ENCODE results near the gene TUBA4A. TPM values are rescaled to one million over a fixed set of nuclear protein-coding genes. Genes with fewer than 3 reads are reported as not detected.

Gene TUBA4A
- total RNA-seq, 1 donor from 2014 or later = 18.0 TPM

GRCh38 chr2:219247678-219248642 lies 5.8 kb downstream of the TUBA4A start:
- DNase-seq (ENCODE audit: low read depth) (no peak), FAIRE-seq (no peak)
- Histone ChIP-seq H3K4me2 (ENCODE audit: low read length) (no peak overlapping the region), H3K9ac (ENCODE audit: low read length) (no peak overlapping the region), H3K9me3 (ENCODE audit: insufficient read depth, low read depth, low read length) (no peaks in the 10 kb centered on the region), H3K27me3 (ENCODE audit: insufficient read depth, low read length) (no peaks in the 10 kb centered on the region), H3K79me2 (ENCODE audit: insufficient read depth, low read length) (peaks cover 29% of the 10 kb centered on the region), H3K36me3 (ENCODE audit: insufficient read depth, low read length) (no peaks in the 10 kb centered on the region), H4K20me1 (ENCODE audit: insufficient read depth, low read length) (peaks cover 4% of the 10 kb centered on the region), H3K4me3 (ENCODE audit: insufficient read depth, low read depth, low read length) (no peak overlapping the region), H2AFZ (ENCODE audit: low read depth, low read length) (no peak overlapping the region), H3K27ac (ENCODE audit: low read depth, low read length) (no peak overlapping the region), H3K4me1 (ENCODE audit: insufficient read depth, low read length) (peaks cover 43% of the 10 kb centered on the region)
- TF ChIP-seq CTCF (IDR thresholded peaks at IDR 0.05; ENCODE audit: insufficient read depth, low read depth, low read length) (no peak), EZH2 (IDR thresholded peaks at IDR 0.05; ENCODE audit: insufficient read depth, low read length) (no peak)
- Mint-ChIP-seq H3K36me3 (ENCODE audit: low read depth, unreplicated experiment) (peaks cover 5% of the 10 kb centered on the region), H3K27ac (ENCODE audit: unreplicated experiment) (no peak overlapping the region), H3K27me3 (ENCODE audit: low read depth, unreplicated experiment) (no peaks in the 10 kb centered on the region), H3K9me3 (ENCODE audit: unreplicated experiment) (no peaks in the 10 kb centered on the region), H3K4me1 (ENCODE audit: low read depth, unreplicated experiment) (peaks cover 34% of the 10 kb centered on the region), H3K4me3 (ENCODE audit: unreplicated experiment) (no peak overlapping the region)

GRCh38 chr2:219246559-219246958 lies 7.2 kb downstream of the TUBA4A start:
- FAIRE-seq (no peak), DNase-seq (ENCODE audit: low read depth) (no peak)
- H2AFZ ChIP-seq (ENCODE audit: low read depth, low read length) = no peak overlapping the region
- peaks cover 4% of the 10 kb centered on the region for H4K20me1 ChIP-seq (ENCODE audit: insufficient read depth, low read length)
- H3K4me2 ChIP-seq (ENCODE audit: low read length) = peak overlapping the region; percentile 100
- no peaks in the 10 kb centered on the region for H3K27me3 ChIP-seq (ENCODE audit: insufficient read depth, low read length)
- Mint-ChIP-seq H3K4me1 (ENCODE audit: low read depth, unreplicated experiment) (peaks cover 26% of the 10 kb centered on the region), H3K36me3 (ENCODE audit: low read depth, unreplicated experiment) (peaks cover 7% of the 10 kb centered on the region), H3K27me3 (ENCODE audit: low read depth, unreplicated experiment) (no peaks in the 10 kb centered on the region), H3K4me3 (ENCODE audit: unreplicated experiment) (peak overlapping the region; percentile 96), H3K9me3 (ENCODE audit: unreplicated experiment) (no peaks in the 10 kb centered on the region), H3K27ac (ENCODE audit: unreplicated experiment) (peak overlapping the region; percentile 26)
- H3K27ac ChIP-seq (ENCODE audit: low read depth, low read length) = no peak overlapping the region
- H3K9me3 ChIP-seq (ENCODE audit: insufficient read depth, low read depth, low read length) = no peaks in the 10 kb centered on the region
- TF ChIP-seq EZH2 (IDR thresholded peaks at IDR 0.05; ENCODE audit: insufficient read depth, low read length) (no peak), CTCF (IDR thresholded peaks at IDR 0.05; ENCODE audit: insufficient read depth, low read depth, low read length) (no peak)
- H3K79me2 ChIP-seq (ENCODE audit: insufficient read depth, low read length) = peaks cover 29% of the 10 kb centered on the region
- H3K9ac ChIP-seq (ENCODE audit: low read length) = peak overlapping the region; percentile 97
- H3K4me1 ChIP-seq (ENCODE audit: insufficient read depth, low read length) = peaks cover 29% of the 10 kb centered on the region
- H3K4me3 ChIP-seq (ENCODE audit: insufficient read depth, low read depth, low read length) = peak overlapping the region; percentile 94
- no peaks in the 10 kb centered on the region for H3K36me3 ChIP-seq (ENCODE audit: insufficient read depth, low read length)

DNA sequence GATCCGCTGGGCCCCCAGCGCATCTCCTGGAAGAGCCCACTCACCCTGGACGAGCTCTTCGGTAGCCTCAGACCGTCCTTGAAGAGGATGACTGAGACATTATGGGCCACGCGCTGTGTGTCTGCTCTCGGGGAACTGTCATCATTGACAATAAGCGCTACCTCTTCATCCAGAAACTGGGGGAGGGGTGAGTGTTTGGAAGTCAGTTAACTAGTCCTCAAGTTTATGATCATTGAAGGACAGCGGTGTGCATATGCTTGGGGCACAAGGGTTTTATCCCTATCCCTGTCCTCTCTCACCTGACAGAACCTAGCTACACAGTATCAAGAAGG lies 7.9 kb downstream of the TUBA4A start:
- Mint-ChIP-seq H3K27me3 (ENCODE audit: low read depth, unreplicated experiment) (no peaks in the 10 kb centered on the region), H3K4me1 (ENCODE audit: low read depth, unreplicated experiment) (peaks cover 22% of the 10 kb centered on the region), H3K4me3 (ENCODE audit: unreplicated experiment) (peak overlapping the region; percentile 96), H3K27ac (ENCODE audit: unreplicated experiment) (peak overlapping the region; percentile 99), H3K36me3 (ENCODE audit: low read depth, unreplicated experiment) (peaks cover 6% of the 10 kb centered on the region), H3K9me3 (ENCODE audit: unreplicated experiment) (no peaks in the 10 kb centered on the region)
- H2AFZ ChIP-seq (ENCODE audit: low read depth, low read length) = peak overlapping the region; percentile 83
- H3K4me2 ChIP-seq (ENCODE audit: low read length) = peak overlapping the region; percentile 100
- peaks cover 29% of the 10 kb centered on the region for H3K4me1 ChIP-seq (ENCODE audit: insufficient read depth, low read length)
- peaks cover 29% of the 10 kb centered on the region for H3K79me2 ChIP-seq (ENCODE audit: insufficient read depth, low read length)
- FAIRE-seq = no peak
- peak overlapping the region; percentile 97 for H3K9ac ChIP-seq (ENCODE audit: low read length)
- no peak for TF ChIP-seq CTCF (IDR thresholded peaks at IDR 0.05; ENCODE audit: insufficient read depth, low read depth, low read length)
- no peak for TF ChIP-seq EZH2 (IDR thresholded peaks at IDR 0.05; ENCODE audit: insufficient read depth, low read length)
- H3K27ac ChIP-seq (ENCODE audit: low read depth, low read length) = peak overlapping the region; percentile 95
- H3K36me3 ChIP-seq (ENCODE audit: insufficient read depth, low read length) = no peaks in the 10 kb centered on the region
- peak overlapping the region; percentile 94 for H3K4me3 ChIP-seq (ENCODE audit: insufficient read depth, low read depth, low read length)
- H4K20me1 ChIP-seq (ENCODE audit: insufficient read depth, low read length) = peaks cover 4% of the 10 kb centered on the region
- no peaks in the 10 kb centered on the region for H3K9me3 ChIP-seq (ENCODE audit: insufficient read depth, low read depth, low read length)
- DNase-seq (ENCODE audit: low read depth) = no peak
- no peaks in the 10 kb centered on the region for H3K27me3 ChIP-seq (ENCODE audit: insufficient read depth, low read length)

Data from astrocyte (in vitro differentiated cells and primary cell).